ENCODE results near the gene SYNJ2. TPM values are rescaled to one million over a fixed set of nuclear protein-coding genes. Genes with fewer than 3 reads are reported as not detected.

The SYNJ2 gene
- total and polyA plus RNA-seq, 2 experiments from 2014 or later = 2.8 to 5.6 TPM

GRCh38 chr6:158049055-158050028, 67.7 kb downstream of the SYNJ2 start (continued):
- no peak for TF ChIP-seq REST (IDR thresholded peaks at IDR 0.05; ENCODE audit: unreplicated experiment)
- TF ChIP-seq ZNF462 (CRISPR knock-in tag; IDR thresholded peaks at IDR 0.05) = no peak
- no peak for TF ChIP-seq EZH2phosphoT487 (IDR thresholded peaks at IDR 0.05; ENCODE audit: unreplicated experiment)
- no peak for TF ChIP-seq EZH2 (IDR thresholded peaks at IDR 0.05; ENCODE audit: low read depth, unreplicated experiment)

All from GM23338 (cell line).